NCI-H2107 (cell line): ENCODE data around the gene CEP131.

ENCODE experiments used
- DNase-seq: peaks from one replicate; lab custom pipeline; 2025; lab: John Stamatoyannopoulos, UW

Gene CEP131

GRCh38 chr17:81187120-81187519 lies 35.6 kb downstream of the CEP131 start:
- DNase-seq, result no peak

GRCh38 chr17:81186203-81186602 lies 36.6 kb downstream of the CEP131 start:
- no peak for DNase-seq

GRCh38 chr17:81184555-81184954 lies 38.2 kb downstream of the CEP131 start:
- DNase-seq, result no peak

GRCh38 chr17:81183807-81184206 lies 39.0 kb downstream of the CEP131 start:
- no peak for DNase-seq

DNA sequence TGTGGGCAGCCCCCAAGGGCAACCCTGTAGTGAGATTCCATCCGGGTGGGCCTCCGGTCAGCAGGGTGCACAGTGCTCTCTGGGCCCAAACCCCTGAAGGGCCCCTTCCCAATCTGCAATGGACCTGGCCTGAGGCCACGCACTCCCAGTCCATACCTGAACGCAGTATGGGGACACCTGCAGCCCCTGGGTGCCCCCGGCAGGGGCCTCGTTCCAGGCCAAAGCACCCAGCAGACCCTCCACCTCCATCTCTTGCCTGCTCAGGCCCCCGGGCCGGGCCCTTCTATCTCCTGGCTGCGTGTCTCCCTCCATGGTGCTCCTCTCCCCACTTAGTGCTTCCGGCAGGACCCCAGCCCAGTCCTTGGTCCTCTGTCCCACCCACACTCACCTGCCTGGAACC lies 39.4 kb downstream of the CEP131 start:
- DNase-seq, result no peak

DNA sequence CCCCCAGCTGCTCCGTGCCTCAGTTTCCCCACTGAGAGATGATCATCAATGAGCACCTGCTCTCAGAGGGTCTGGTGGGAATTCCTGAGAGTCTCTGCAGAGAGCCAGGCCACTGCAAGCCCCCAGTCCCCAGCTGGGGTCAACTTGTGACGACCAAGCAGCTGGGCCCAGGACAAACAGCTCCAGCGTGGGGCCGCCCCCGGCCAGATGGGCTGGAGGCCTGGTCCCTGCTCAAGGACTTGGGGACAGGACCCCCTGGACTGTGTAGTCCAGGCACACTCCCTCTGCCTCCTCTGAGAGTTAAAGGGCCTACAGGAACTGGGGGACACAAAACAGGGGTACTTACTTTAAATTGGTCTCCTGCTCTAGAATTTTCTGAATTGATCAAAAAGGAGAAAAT lies 40.2 kb downstream of the CEP131 start:
- DNase-seq, result no peak

GRCh38 chr17:81181811-81182185 lies 41.0 kb downstream of the CEP131 start:
- no peak for DNase-seq

GRCh38 chr17:81180836-81181810 lies 41.6 kb downstream of the CEP131 start:
- no peak for DNase-seq

DNA sequence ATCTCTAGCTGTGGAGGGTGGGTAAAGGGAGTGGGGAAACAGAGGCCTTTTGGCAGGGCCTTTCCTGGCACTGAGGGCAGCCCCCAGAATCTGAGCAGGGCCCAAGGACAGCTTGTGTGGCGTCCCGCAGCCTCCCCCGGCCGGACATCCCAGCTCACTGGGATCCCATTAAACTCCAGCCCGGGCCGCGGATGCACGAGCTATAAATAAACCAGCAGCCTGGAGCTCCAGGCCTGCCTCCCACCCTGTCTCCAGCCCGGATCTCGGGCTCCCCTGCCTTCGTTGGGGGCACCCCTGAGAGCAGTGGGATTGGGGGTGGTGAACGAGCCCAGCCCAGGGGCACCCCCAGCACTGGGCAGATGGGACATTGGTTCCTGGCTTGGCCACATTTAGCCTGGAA lies 42.9 kb downstream of the CEP131 start:
- no peak for DNase-seq

DNA sequence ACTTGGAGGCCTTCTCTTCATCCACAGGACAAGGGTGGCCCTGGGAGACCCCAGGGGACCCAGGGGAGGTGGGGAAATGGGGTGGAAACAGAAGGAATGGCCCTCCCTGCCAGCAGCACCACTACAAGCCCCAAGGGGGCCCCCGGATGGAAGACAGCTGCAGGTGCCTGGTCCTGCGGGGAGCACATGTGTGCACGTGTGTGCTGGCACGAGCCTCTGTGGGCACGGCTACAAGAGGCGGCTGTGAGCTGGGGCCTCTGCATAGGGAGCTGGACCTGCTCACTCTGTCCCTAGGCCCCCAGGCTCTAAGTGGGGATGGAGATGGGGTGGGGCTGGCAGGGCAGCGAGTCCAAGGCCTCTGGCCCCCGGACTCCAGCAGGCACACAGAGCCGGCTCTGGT lies 43.5 kb downstream of the CEP131 start:
- DNase-seq, result no peak

- DNase-seq, result no peak
These were observed 44.4 kb downstream of the CEP131 start for GRCh38 chr17:81178136-81179091.

DNA sequence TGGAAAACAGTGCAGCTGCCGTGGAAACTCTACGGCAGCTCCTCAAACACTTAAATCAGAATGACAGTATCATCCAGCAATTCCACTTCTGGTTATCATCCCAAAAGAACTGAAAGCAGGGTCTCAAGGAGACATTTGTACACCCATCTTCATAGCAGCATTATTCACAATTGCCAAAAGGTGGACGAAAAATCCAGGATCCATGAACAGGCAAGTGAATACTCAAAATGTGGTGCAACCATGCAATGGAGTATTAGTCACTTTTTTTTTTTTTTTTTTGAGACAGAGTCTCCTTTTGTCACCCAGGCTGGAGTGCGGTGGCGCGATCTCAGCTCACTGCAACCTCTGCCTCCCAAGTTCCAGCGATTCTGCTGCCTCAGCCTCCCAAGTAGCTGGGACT lies 46.1 kb downstream of the CEP131 start:
- no peak for DNase-seq

DNA sequence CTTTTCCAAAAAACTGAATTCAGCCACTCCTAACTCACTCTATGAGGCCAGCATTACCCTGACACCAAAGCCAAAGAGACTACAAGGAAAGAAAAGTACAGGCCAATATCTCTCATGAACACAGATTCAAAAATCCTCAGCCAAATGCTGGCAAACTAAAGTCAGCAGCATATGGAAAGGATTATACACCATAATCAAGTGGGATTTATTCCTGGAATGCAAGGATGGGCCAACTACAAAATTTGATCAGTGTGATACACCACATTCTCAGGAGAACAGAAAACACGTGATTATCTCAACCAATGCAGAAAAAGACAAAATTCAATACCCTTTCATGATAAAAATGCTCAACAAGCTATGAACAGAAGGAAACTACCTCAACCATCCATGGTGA lies 49.0 kb downstream of the CEP131 start:
- DNase-seq, result no peak

DNA sequence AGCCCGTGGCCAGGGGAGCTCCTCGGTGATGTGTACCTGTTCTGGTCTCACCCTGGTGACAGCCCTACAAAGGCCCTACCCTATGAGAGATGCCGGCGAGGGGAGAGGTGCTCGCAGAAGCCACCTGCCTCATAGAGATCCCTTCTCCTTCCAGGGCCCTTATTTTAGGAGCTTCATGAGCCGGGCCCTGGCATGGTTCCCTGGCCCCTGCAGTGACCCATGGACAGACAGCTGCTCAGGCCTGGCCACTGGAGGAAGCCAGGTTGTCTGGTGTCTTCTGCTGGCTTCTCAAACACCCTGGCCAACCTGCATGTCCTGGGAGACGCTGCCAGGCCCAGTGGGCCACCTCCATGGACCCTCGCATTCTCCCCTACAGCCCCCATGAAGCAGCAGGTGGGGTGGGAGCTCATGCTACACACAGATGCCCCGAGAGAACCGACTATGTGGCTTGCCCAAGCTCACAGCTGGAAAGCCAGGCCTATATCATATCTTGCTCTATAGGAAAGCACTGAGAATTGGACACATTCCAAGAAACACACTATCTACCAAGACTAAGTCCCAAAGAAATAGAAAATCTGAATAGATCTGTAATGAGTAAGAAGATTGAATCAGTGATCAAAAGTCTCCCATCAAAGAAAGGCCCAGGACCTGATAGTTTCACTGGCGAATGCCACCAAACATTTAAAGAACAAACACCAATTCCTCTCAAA lies 49.6 kb downstream of the CEP131 start:
- DNase-seq, result no peak

DNA sequence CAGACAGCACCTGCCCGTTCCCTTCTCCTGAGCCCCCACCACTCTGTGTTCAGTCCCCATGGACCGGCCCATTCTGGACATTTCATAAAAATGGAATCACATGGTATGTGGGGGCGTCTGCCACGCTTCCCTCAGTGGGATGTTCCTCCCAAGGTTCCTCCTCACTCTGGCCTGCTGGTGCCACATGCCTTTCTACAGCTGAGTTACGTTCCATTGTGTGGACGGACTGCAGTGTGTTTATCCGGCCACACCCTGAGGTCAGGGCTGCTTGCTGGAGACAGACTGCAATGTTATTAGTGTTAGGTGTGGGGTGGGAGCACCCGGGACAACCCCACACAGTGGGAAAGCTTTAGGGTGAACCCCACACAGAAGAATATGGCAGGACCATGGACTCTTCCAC lies 50.8 kb downstream of the CEP131 start:
- no peak for DNase-seq

- DNase-seq, result no peak
These were observed 51.9 kb downstream of the CEP131 start for GRCh38 chr17:81170727-81171494.

GRCh38 chr17:81169870-81170309 lies 52.9 kb downstream of the CEP131 start:
- no peak for DNase-seq

DNA sequence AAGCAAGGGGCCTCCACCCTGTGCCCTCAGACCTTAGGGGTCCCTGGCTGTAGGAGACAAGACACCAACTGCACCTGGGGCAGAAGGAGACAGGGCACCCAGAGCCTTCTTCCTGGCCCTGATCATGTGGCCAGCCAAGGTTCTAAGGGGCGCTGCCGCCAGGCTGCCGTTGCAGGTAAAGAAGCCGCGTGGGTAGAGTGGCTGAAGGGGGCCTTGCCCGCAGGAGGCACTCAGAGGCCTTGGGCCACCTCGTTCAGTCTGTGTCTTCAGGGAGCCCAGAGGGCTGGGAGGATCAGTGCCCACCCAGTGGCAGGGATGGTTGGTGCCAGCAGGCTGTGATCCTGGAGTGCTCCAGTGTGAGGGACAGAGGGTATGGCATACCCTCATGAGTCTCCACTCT lies 55.1 kb downstream of the CEP131 start:
- DNase-seq, result no peak

DNA sequence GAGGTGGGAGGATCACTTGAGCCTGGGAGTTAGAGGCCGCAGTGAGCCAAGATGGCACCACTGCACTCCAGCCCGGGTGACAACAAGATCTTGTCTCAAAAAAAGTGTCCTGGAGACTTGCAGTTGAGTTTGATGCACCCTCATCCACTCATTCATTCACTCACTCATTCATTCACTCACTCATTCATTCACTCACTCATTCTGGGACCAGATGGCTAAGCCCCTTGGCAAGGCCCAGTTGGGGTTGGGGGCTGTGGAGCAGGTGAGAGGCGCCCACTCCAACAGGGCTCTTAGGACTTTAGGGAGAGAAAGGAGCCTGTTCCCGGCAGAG lies 55.6 kb downstream of the CEP131 start:
- DNase-seq, result no peak

DNA sequence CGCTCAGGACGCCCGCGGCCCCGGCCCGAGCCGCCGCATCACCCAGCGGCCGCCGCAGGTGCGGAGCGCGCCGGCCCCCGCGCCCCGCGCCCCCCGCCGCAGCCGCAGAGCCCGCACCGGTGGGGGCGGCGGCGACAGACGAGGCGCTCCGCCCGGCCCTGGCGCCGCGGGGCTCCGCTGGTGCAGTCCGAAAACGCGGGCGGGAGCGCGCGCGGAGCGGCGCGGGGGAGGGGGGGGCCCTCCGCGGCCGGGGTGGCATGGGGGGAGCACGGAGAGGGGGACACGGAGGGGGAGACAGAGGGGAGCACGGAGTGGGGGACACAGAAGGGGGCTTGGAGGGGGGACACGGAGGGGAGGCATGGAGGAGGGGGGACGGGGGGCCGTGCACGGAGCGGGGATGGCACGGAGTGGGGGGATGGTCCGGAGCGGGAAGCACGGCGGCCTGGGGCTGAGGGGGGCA lies 56.7 kb downstream of the CEP131 start, which contains the start of gene AATK:
AATK (minus strand) TSS at position 189 of the 460 bp plus-strand sequence. CDS start 229 bp downstream, outside the sequence.
- no peak for DNase-seq
